HCT116 (cell line): ENCODE measurements around the gene ARL5C. TPM values are rescaled to one million over a fixed set of nuclear protein-coding genes. Genes with fewer than 3 reads are reported as not detected.

Experiments used
- ATAC-seq: fragments of 200-7000 bp; cut with Tn5 transposase; 2 replicates; pipeline ENCODE4 v1.9.1; 2020; ENCODE audit warnings: mild to moderate bottlenecking, moderate library complexity
- BruUV-seq: library from RNA; stranded (reverse); fragments of 400-500 nt; replicated peaks from 2 replicates; lab custom pipeline; 2021; lab: Mats Ljungman, UMichigan
- CTCF ChIA-PET: fragments of 300-600 bp; sonication (Branson Sonifier 250); formaldehyde crosslinking; loops from one replicate; lab custom pipeline; 2021; ENCODE audit warnings: antibody characterized with exemption; lab: Charles Lee
- POLR2A ChIA-PET: fragments of 300-600, 350-600 bp; sonication (Branson Sonifier 250); formaldehyde crosslinking; loops from one replicate; lab custom pipeline; 2021; ENCODE audit warnings: antibody characterized with exemption; lab: Charles Lee
- RAD21 ChIA-PET, 2 experiments: fragments of 300-600 bp; sonication (Branson Sonifier 250); formaldehyde crosslinking; loops; one replicate each; lab custom pipeline; 2023; ENCODE audit warnings: low total read pairs in 2 of 2; ENCODE audit not compliant: uncharacterized antibody in 2 of 2, unreplicated experiment in 2 of 2, low non-redundant PET in 1 of 2; lab: Charles Lee
- DNase-seq: peaks from one replicate; pipeline ENCODE4 v3.0.0-alpha.2; 2010; ENCODE audit warnings: low read depth, low spot score
- H2AFZ ChIP-seq: fragments of 200-600 bp; shearing (Covaris generic), sonication (generic); 2 replicates; pipeline ENCODE4 v1.6.1; 2017; ENCODE audit warnings: low read depth, mixed run types, mixed read lengths, antibody characterized with exemption, low read length; ENCODE audit not compliant: poor library complexity, severe bottlenecking
- H3K27ac ChIP-seq: 2 replicates; pipeline ENCODE4 v1.5.1; 2012; ENCODE audit warnings: low read depth, low read length
- H3K27me3 ChIP-seq: fragments of 200-600 bp; sonication (generic); 2 replicates; pipeline ENCODE4 v1.6.1; 2016; ENCODE audit warnings: mixed run types, low read length, mixed read lengths; ENCODE audit not compliant: insufficient read depth
- H3K36me3 ChIP-seq, 2 experiments: fragments of 200-500 bp in 1 of 2; fragments of 200-600 bp in 1 of 2; sonication (Bioruptor generic) in 1 of 2; sonication (generic) in 1 of 2; 2 replicates each; pipeline versions ENCODE4 v1.5.1 to v1.6.1; 2014 to 2016; ENCODE audit warnings: low read length in 2 of 2, inconsistent platforms in 1 of 2, mixed read lengths in 1 of 2, mixed run types in 1 of 2; ENCODE audit not compliant: insufficient read depth in 2 of 2, control insufficient read depth in 1 of 2
- H3K4me1 ChIP-seq, 2 experiments: fragments of 200-600 bp in 1 of 2; sonication (generic) in 1 of 2; 2 replicates each; pipeline versions ENCODE4 v1.5.1 to v1.6.1; 2012 to 2017; ENCODE audit warnings: low read length in 2 of 2, inconsistent platforms in 1 of 2, mild to moderate bottlenecking in 1 of 2, mixed read lengths in 1 of 2, mixed run types in 1 of 2, moderate library complexity in 1 of 2; ENCODE audit not compliant: insufficient read depth in 2 of 2, control insufficient read depth in 1 of 2
- H3K4me2 ChIP-seq: fragments of 200-600 bp; sonication (generic); 2 replicates; pipeline ENCODE4 v1.6.1; 2017; ENCODE audit warnings: mixed run types, low read length, mixed read lengths
- H3K4me3 ChIP-seq, 2 experiments: fragments of 200-600 bp in 1 of 2; sonication (generic) in 1 of 2; replicated peaks in 1 of 2; 2 replicates each; pipeline ENCODE4 v1.5.1; 2011 to 2016; ENCODE audit warnings: low read length in 2 of 2, control low read depth in 1 of 2, low read depth in 1 of 2, mild to moderate bottlenecking in 1 of 2, mixed read lengths in 1 of 2, mixed run types in 1 of 2
- H3K79me2 ChIP-seq: fragments of 200-600 bp; sonication (generic); 2 replicates; pipeline ENCODE4 v1.6.1; 2017; ENCODE audit warnings: mild to moderate bottlenecking, mixed run types, low read length, moderate library complexity, mixed read lengths; ENCODE audit not compliant: insufficient read depth
- H3K9ac ChIP-seq: fragments of 200-600 bp; sonication (generic); 2 replicates; pipeline ENCODE4 v1.6.1; 2016; ENCODE audit warnings: low read length, mixed read lengths
- H3K9me2 ChIP-seq: fragments of 200-600 bp; sonication (generic), shearing (Covaris generic); 2 replicates; pipeline ENCODE4 v1.6.1; 2017; ENCODE audit warnings: mixed run types, mild to moderate bottlenecking, moderate library complexity; ENCODE audit not compliant: insufficient read depth
- H3K9me3 ChIP-seq, 2 experiments: fragments of 200-500 bp in 1 of 2; fragments of 200-600 bp in 1 of 2; sonication (Bioruptor generic) in 1 of 2; sonication (generic) in 1 of 2; 2 replicates each; pipeline ENCODE4 v1.6.1; 2014 to 2017; ENCODE audit warnings: low read length in 2 of 2, mixed read lengths in 2 of 2, inconsistent platforms in 1 of 2, low read depth in 1 of 2, mild to moderate bottlenecking in 1 of 2, mixed run types in 1 of 2, moderate library complexity in 1 of 2; ENCODE audit not compliant: control insufficient read depth in 1 of 2, insufficient read depth in 1 of 2
- H4K20me1 ChIP-seq: fragments of 200-600 bp; sonication (generic), shearing (Covaris generic); 2 replicates; pipeline ENCODE4 v1.6.1; 2017; ENCODE audit warnings: mixed run types, mild to moderate bottlenecking, moderate library complexity; ENCODE audit not compliant: insufficient read depth
- CBX3 ChIP-seq: IDR thresholded peaks from 2 replicates; pipeline ENCODE4 v1.6.1; 2012; ENCODE audit warnings: low read depth
- CEBPB ChIP-seq: IDR thresholded peaks from 2 replicates; pipeline ENCODE4 v1.6.1; 2012; ENCODE audit warnings: low read depth
- EGR1 ChIP-seq: IDR thresholded peaks from 2 replicates; pipeline ENCODE4 v1.6.1; 2012; ENCODE audit warnings: low read depth
- ELF1 ChIP-seq: IDR thresholded peaks from 2 replicates; pipeline ENCODE4 v1.6.1; 2012; ENCODE audit warnings: low read depth, borderline replicate concordance
- EZH2 ChIP-seq: fragments of 200-600 bp; sonication (generic); IDR thresholded peaks from 2 replicates; pipeline ENCODE4 v1.6.1; 2017; ENCODE audit warnings: antibody characterized with exemption, mixed run types
- EZH2phosphoT487 ChIP-seq: fragments of 200-600 bp; IDR thresholded peaks from 2 replicates; pipeline ENCODE4 v1.6.1; 2018; ENCODE audit warnings: antibody characterized with exemption, borderline replicate concordance
- FOSL1 ChIP-seq: IDR thresholded peaks from 2 replicates; pipeline ENCODE4 v1.6.1; 2012; ENCODE audit warnings: low read depth
- JUND ChIP-seq: IDR thresholded peaks from 2 replicates; pipeline ENCODE4 v1.6.1; 2012
- POLR2A ChIP-seq: IDR thresholded peaks from 2 replicates; pipeline ENCODE4 v1.7.0; 2011; ENCODE audit warnings: borderline replicate concordance; ENCODE audit not compliant: insufficient read depth, insufficient read length; ENCODE audit errors: extremely low read depth
- POLR2AphosphoS5 ChIP-seq: IDR thresholded peaks from 2 replicates; pipeline ENCODE4 v1.6.1; 2011; ENCODE audit warnings: mild to moderate bottlenecking, low read depth, low read length, moderate library complexity
- RAD21 ChIP-seq: IDR thresholded peaks from 2 replicates; pipeline ENCODE4 v1.6.1; 2012; ENCODE audit warnings: low read depth, mild to moderate bottlenecking
- SIN3A ChIP-seq: IDR thresholded peaks from 2 replicates; pipeline ENCODE4 v1.6.1; 2012; ENCODE audit warnings: low read depth
- SP1 ChIP-seq: IDR thresholded peaks from 2 replicates; pipeline ENCODE4 v1.6.1; 2012; ENCODE audit warnings: low read depth
- SRF ChIP-seq: IDR thresholded peaks from 2 replicates; pipeline ENCODE4 v1.6.1; 2012; ENCODE audit warnings: low read depth
- YY1 ChIP-seq: IDR thresholded peaks from 2 replicates; pipeline ENCODE4 v1.6.1; 2011; ENCODE audit warnings: low read length, low read depth, moderate library complexity, mild to moderate bottlenecking; ENCODE audit not compliant: insufficient replicate concordance; ENCODE audit errors: extremely low read depth
- ZNF274 ChIP-seq: fragments of 200-500 bp; sonication (Bioruptor generic); IDR thresholded peaks from 2 replicates; pipeline ENCODE4 v1.6.1; 2014; ENCODE audit warnings: mild to moderate bottlenecking, low read depth, low read length, inconsistent platforms
- intact Hi-C: fragments of 100-400 bp; cut with micrococcal nuclease; formaldehyde crosslinking; loops from 2 replicates; pipeline ENCODE4 v1.10.0; 2022
- total RNA-seq: library from RNA; stranded (reverse); gene quantifications from one replicate; pipeline ENCODE4 v1.2.1, GENCODE V29; 2021; ENCODE audit not compliant: unreplicated experiment
- TF ChIP-seq, protein P1 (sequence below): IDR thresholded peaks from 2 replicates; pipeline ENCODE4 v1.6.1; 2012
- TF ChIP-seq, protein P2 (sequence below): IDR thresholded peaks from 2 replicates; pipeline ENCODE4 v1.6.1; 2012; ENCODE audit warnings: low read depth
- TF ChIP-seq, protein P3 (sequence below), 3 experiments: fragments of 200-600 bp in 1 of 3; sonication (generic) in 1 of 3; IDR thresholded peaks in 2 of 3; conservative IDR thresholded peaks in 1 of 3; 2 replicates each; pipeline ENCODE4 v1.5.1; 2012 to 2017; ENCODE audit warnings: low read depth in 2 of 3, low read length in 2 of 3, antibody characterized with exemption in 1 of 3, borderline replicate concordance in 1 of 3, control low read depth in 1 of 3, mild to moderate bottlenecking in 1 of 3, mixed read lengths in 1 of 3, mixed run types in 1 of 3, moderate library complexity in 1 of 3; ENCODE audit not compliant: insufficient read depth in 1 of 3
- TF ChIP-seq, protein P4 (sequence below): IDR thresholded peaks from 2 replicates; pipeline ENCODE4 v1.6.1; 2011; ENCODE audit warnings: mild to moderate bottlenecking, low read length, moderate library complexity; ENCODE audit not compliant: insufficient replicate concordance; ENCODE audit errors: extremely low read depth

The ARL5C gene
- total RNA-seq, 1 experiment from 2014 or later, result not detected

DNA sequence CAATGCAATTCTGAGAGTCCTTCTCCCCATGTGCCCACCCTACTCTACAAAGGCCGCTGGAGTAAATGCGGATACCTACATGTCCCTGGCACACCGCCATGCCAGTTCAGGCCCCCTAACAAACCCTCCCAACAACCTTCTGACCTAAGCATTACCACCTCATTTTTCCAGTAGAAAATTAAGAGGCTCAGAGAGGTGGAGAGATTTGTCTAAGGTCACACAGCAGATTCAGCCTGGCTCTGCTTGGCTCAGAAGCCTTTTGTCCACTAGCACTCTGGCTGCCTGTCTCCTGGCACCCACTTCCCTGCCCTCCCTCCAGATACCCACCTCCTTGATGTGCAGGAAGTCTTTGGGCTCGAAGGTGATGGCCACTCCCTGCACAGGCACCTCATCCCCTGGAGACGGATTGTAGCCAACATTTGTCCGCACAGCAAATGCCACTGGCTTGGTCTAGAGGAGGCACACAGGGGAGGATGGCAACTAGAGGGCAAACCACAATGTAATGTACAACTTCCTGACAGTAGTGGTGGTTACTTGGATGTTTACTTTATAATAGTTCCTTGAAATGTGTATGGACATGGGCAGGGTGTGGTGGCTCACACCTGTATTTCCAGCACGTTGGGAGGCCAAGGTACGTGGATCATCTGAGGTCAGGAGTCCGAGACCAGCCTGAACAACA lies 21.3 kb upstream of the ARL5C start:
- no peaks in the 10 kb centered on the region for H4K20me1 ChIP-seq
- H3K4me3 ChIP-seq, result no peak overlapping the region
- no peaks in the 10 kb centered on the region for H3K9me2 ChIP-seq
- intact Hi-C loops, result no loop called here
- RAD21 ChIA-PET, result no interaction called here
- no peak for TF ChIP-seq ELF1
- TF ChIP-seq CBX3, result no peak
- no peak for TF ChIP-seq POLR2A
- TF ChIP-seq RAD21, result no peak
- TF ChIP-seq SRF, result no peak
- no peak for TF ChIP-seq SIN3A
- no peak for TF ChIP-seq ZNF274
- TF ChIP-seq YY1, result no peak
- no peak for TF ChIP-seq JUND
- TF ChIP-seq EZH2, result no peak
- TF ChIP-seq, protein P1, sequence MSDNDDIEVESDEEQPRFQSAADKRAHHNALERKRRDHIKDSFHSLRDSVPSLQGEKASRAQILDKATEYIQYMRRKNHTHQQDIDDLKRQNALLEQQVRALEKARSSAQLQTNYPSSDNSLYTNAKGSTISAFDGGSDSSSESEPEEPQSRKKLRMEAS, result no peak
- TF ChIP-seq, protein P2, sequence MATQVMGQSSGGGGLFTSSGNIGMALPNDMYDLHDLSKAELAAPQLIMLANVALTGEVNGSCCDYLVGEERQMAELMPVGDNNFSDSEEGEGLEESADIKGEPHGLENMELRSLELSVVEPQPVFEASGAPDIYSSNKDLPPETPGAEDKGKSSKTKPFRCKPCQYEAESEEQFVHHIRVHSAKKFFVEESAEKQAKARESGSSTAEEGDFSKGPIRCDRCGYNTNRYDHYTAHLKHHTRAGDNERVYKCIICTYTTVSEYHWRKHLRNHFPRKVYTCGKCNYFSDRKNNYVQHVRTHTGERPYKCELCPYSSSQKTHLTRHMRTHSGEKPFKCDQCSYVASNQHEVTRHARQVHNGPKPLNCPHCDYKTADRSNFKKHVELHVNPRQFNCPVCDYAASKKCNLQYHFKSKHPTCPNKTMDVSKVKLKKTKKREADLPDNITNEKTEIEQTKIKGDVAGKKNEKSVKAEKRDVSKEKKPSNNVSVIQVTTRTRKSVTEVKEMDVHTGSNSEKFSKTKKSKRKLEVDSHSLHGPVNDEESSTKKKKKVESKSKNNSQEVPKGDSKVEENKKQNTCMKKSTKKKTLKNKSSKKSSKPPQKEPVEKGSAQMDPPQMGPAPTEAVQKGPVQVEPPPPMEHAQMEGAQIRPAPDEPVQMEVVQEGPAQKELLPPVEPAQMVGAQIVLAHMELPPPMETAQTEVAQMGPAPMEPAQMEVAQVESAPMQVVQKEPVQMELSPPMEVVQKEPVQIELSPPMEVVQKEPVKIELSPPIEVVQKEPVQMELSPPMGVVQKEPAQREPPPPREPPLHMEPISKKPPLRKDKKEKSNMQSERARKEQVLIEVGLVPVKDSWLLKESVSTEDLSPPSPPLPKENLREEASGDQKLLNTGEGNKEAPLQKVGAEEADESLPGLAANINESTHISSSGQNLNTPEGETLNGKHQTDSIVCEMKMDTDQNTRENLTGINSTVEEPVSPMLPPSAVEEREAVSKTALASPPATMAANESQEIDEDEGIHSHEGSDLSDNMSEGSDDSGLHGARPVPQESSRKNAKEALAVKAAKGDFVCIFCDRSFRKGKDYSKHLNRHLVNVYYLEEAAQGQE, result no peak
- TF ChIP-seq, protein P3, sequence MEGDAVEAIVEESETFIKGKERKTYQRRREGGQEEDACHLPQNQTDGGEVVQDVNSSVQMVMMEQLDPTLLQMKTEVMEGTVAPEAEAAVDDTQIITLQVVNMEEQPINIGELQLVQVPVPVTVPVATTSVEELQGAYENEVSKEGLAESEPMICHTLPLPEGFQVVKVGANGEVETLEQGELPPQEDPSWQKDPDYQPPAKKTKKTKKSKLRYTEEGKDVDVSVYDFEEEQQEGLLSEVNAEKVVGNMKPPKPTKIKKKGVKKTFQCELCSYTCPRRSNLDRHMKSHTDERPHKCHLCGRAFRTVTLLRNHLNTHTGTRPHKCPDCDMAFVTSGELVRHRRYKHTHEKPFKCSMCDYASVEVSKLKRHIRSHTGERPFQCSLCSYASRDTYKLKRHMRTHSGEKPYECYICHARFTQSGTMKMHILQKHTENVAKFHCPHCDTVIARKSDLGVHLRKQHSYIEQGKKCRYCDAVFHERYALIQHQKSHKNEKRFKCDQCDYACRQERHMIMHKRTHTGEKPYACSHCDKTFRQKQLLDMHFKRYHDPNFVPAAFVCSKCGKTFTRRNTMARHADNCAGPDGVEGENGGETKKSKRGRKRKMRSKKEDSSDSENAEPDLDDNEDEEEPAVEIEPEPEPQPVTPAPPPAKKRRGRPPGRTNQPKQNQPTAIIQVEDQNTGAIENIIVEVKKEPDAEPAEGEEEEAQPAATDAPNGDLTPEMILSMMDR (IDR thresholded peaks at IDR 0.05 in 2 of 3, conservative IDR thresholded peaks at IDR 0.05 in 1 of 3; ENCODE audit: borderline replicate concordance in 1 of 3, insufficient read depth in 1 of 3, low read depth in 2 of 3, low read length in 2 of 3), result no peak
- TF ChIP-seq FOSL1, result no peak
- no peak for TF ChIP-seq SP1
- TF ChIP-seq POLR2AphosphoS5, result no peak
- TF ChIP-seq EZH2phosphoT487, result no peak
- no peak for TF ChIP-seq CEBPB
- TF ChIP-seq, protein P4, sequence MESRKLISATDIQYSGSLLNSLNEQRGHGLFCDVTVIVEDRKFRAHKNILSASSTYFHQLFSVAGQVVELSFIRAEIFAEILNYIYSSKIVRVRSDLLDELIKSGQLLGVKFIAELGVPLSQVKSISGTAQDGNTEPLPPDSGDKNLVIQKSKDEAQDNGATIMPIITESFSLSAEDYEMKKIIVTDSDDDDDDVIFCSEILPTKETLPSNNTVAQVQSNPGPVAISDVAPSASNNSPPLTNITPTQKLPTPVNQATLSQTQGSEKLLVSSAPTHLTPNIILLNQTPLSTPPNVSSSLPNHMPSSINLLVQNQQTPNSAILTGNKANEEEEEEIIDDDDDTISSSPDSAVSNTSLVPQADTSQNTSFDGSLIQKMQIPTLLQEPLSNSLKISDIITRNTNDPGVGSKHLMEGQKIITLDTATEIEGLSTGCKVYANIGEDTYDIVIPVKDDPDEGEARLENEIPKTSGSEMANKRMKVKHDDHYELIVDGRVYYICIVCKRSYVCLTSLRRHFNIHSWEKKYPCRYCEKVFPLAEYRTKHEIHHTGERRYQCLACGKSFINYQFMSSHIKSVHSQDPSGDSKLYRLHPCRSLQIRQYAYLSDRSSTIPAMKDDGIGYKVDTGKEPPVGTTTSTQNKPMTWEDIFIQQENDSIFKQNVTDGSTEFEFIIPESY, result no peak
- no peak for TF ChIP-seq EGR1
- TF ChIP-seq, all 23 proteins: peak for 0
- no TSS peak for BruUV-seq
- CTCF ChIA-PET, result no interaction called here
- H3K4me2 ChIP-seq, result no peak overlapping the region
- DNase-seq (no peak), ATAC-seq (no peak)
- no peak overlapping the region for H2AFZ ChIP-seq
- no peaks in the 10 kb centered on the region for H3K27me3 ChIP-seq
- H3K79me2 ChIP-seq, result no peaks in the 10 kb centered on the region
- H3K27ac ChIP-seq, result no peak overlapping the region
- H3K36me3 ChIP-seq, result peaks cover 12 to 28% of the 10 kb centered on the region in 2 experiments; a peak in 3 of 4 replicates
- no peak overlapping the region for H3K9ac ChIP-seq
- H3K9me3 ChIP-seq, result no peaks in the 10 kb centered on the region
- POLR2A ChIA-PET, result no interaction called here
- H3K4me1 ChIP-seq, result no peaks in the 10 kb centered on the region
